ENCODE data around the gene ADIPOR2.

- TF ChIP-seq, protein P1, sequence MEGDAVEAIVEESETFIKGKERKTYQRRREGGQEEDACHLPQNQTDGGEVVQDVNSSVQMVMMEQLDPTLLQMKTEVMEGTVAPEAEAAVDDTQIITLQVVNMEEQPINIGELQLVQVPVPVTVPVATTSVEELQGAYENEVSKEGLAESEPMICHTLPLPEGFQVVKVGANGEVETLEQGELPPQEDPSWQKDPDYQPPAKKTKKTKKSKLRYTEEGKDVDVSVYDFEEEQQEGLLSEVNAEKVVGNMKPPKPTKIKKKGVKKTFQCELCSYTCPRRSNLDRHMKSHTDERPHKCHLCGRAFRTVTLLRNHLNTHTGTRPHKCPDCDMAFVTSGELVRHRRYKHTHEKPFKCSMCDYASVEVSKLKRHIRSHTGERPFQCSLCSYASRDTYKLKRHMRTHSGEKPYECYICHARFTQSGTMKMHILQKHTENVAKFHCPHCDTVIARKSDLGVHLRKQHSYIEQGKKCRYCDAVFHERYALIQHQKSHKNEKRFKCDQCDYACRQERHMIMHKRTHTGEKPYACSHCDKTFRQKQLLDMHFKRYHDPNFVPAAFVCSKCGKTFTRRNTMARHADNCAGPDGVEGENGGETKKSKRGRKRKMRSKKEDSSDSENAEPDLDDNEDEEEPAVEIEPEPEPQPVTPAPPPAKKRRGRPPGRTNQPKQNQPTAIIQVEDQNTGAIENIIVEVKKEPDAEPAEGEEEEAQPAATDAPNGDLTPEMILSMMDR (conservative IDR thresholded peaks at IDR 0.05; ENCODE audit: low read depth, low read length), result no peak
- TF ChIP-seq POLR2A (IDR thresholded peaks at IDR 0.05; ENCODE audit: low read depth, low read length) (no peak), RAD21 (IDR thresholded peaks at IDR 0.05; ENCODE audit: low read length) (no peak), FOS (IDR thresholded peaks at IDR 0.05; ENCODE audit: low read depth, low read length) (no peak), RFX5 (IDR thresholded peaks at IDR 0.05; ENCODE audit: low read depth, low read length) (no peak)
Measured at GRCh38 chr12:1668833-1669543, 21.9 kb upstream of the ADIPOR2 start.
